NCI-H510A (cell line): Measurements from ENCODE around the gene XRCC3.

Source experiments
- DNase-seq: peaks from one replicate; lab custom pipeline; 2025; lab: John Stamatoyannopoulos, UW

Gene XRCC3

DNA sequence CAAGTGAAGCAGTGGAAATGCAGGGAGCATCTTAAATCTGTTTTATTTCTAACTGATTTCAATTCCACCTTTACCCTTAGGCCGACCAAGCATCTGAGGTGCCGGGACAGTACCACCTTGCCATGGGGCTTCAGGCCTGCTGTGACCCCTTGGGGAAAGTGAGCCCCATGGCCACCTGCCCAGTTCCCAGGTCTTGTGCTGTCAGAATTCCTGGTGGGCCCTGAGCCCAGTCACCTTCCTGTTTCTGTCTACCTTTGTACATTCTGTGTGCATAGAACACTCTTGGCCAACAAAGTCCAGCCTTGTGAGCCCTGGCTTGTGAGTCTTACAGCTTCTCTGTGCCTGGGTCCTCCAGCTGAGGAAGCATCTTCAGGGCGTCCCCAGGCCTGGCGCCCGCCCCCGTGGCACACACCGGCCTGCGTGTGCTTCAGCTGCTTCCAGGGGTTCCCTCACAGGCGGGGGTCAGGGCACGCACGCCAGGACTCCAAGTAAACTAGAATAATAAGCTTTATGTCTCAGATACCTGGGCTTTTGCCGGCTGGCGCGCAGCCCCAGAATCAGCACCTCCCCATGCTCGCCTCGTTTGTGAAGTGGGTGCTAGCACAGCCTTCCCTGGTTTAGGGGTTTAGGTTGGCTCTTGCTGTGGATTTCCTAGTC, 10.6 kb upstream of the XRCC3 start:
- no peak for DNase-seq

GRCh38 chr14:103725001-103725682, 9.9 kb upstream of the XRCC3 start:
- no peak for DNase-seq

GRCh38 chr14:103724116-103724515, 8.9 kb upstream of the XRCC3 start:
- no peak for DNase-seq

DNA sequence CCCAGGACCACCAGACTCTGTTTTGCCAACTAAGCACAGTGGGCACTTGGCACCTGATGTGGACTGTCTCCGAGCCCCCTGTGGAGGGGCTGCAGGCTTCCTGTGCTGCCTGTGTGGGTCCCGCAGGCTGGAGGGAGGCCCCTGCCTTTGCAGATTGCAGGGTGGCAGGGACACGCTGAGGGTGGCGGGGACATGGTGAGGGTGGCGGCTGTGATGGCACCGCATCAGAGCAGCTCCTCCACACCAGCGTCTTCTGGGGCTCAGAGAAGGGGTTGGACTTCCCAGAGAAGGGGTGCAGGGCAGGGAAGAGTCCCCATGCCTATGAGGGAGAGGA, 8.5 kb upstream of the XRCC3 start:
- DNase-seq, result no peak

- DNase-seq, result no peak
Measured at GRCh38 chr14:103721334-103722120, 6.3 kb upstream of the XRCC3 start.

DNA sequence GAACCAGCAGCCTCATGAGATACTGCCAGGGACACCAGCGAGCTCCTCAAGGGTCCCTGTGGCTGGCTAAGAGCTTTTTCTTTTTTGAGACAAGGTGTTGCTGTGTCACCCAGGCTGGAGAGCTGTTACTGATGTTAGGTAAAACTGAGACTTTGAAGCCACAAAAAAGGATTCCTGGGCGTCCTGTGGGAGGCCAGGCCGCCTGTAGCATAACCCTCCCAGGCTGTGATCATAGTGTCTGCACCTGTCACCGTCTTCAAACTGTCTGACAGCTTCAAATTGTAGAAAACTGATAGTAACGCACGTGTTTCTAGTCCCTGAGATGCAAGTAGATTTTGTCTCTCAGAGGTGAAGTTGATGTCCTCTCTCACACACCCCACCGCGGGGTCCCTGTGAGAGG, 4.5 kb upstream of the XRCC3 start:
- DNase-seq, result no peak

DNA sequence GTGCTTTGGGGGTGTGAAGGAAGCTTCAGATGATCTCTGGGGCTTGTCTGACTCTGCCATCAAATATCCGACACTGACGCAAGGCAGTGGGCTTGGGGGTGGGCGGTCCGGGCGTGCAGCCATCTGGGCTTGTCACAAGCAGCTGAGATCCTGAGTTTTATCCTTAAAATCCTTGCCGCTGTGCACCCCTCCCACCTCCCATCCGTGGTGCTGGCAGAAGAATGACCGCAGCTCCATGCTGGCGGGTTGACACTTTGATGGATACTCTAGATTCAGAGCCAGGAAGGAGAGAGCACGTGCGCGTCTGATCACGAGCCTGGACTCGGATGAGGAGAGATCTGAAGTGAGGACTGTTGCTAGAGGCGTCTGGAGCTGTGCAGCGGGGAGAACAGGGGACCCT, 3.3 kb upstream of the XRCC3 start:
- DNase-seq, result no peak

DNA sequence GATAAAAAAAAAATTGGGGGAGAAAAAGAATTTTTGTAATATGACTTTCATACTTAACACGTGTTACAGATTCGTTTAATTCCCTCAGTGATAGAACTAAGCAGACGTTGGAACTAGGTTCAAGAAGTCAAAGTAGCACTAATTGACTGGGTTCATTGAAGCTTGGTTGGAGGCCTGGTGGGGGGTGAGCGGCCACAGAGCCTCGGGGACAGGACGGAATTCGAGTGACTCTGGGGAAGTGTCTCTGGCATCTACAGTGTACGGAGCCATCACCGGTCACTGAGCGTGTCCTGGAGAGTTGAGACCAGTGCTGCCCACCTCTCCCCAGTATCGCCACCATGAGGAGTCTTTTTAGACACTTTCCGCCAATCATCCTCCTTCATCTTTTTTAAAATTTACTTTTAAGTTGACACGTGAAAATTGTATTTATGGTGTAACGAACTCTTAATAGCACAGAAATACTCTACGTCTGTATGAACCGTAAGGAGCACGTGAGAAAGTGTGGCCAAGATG, 1.7 kb upstream of the XRCC3 start:
- DNase-seq, result no peak

DNA sequence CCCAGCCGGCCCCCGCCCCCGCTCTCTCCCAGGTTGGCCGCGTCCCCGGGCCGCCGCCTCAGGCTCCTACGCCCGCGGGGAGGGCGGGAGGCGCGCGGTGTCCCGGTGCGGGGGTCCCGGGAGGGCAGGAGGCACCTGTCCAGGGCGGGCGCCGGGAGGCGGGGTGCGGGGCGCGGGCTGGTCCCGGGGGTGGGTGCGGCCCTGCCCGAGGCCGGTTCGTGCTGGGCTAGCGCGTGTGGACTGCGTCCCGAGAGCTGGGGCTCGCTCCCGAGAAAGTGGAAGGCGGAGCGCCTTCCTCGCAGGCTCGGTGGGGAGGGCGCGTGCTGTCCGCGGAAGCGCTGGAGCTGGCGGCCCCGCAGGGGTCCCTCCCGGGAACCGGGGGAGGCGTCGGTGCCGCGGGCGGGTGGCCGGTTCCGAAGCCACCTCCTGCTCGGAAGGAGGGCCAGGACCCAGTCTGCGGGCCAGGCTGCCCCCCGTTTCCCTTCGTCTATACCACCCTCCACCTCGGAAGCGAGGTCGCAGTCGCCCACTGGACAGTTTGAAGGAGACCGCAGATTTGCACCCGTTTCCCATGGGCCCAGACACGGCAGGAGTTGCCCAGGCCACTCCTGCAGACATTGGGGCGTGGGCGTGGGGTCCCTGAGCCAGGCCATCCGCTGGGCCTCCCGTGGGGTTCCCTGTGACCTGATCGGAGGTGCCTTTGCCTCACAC, 995 bp upstream of the XRCC3 start:
- DNase-seq, result no peak

- DNase-seq, result no peak
Measured at GRCh38 chr14:103714063-103714724, 1.1 kb downstream of the XRCC3 start.

- no peak for DNase-seq
Measured at GRCh38 chr14:103713304-103714062, 1.8 kb downstream of the XRCC3 start.

GRCh38 chr14:103712633-103713247, 2.5 kb downstream of the XRCC3 start:
- DNase-seq, result no peak

- DNase-seq, result no peak
Measured at GRCh38 chr14:103711516-103712431, 3.5 kb downstream of the XRCC3 start.

- no peak for DNase-seq
Measured at GRCh38 chr14:103710771-103711377, 4.4 kb downstream of the XRCC3 start.

DNA sequence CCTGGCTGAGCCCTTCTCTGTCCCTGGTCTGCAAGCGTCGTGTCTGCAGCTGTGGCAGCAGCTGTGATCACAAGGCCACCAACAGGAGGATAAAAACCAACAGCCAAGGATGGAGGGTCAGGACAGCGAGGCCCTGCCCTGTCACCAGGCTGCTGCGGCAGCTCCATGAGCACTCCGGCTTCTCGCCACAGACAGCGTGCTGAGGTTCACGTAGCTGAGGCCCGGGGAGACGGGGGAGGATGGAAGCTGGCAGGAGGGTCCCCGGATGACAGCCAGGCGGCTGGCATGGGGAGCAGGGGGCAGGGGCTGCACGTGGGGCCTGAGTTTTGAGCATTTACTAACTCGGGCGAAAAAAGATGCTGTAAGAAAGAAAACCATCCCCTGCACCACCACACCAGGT, 5.4 kb downstream of the XRCC3 start:
- DNase-seq, result no peak

- DNase-seq, result no peak
Measured at GRCh38 chr14:103708750-103709187, 6.5 kb downstream of the XRCC3 start.

- DNase-seq, result no peak
Measured at GRCh38 chr14:103707329-103708263, 7.7 kb downstream of the XRCC3 start.
